Measurements from ENCODE around the gene C1QTNF3.

DNA sequence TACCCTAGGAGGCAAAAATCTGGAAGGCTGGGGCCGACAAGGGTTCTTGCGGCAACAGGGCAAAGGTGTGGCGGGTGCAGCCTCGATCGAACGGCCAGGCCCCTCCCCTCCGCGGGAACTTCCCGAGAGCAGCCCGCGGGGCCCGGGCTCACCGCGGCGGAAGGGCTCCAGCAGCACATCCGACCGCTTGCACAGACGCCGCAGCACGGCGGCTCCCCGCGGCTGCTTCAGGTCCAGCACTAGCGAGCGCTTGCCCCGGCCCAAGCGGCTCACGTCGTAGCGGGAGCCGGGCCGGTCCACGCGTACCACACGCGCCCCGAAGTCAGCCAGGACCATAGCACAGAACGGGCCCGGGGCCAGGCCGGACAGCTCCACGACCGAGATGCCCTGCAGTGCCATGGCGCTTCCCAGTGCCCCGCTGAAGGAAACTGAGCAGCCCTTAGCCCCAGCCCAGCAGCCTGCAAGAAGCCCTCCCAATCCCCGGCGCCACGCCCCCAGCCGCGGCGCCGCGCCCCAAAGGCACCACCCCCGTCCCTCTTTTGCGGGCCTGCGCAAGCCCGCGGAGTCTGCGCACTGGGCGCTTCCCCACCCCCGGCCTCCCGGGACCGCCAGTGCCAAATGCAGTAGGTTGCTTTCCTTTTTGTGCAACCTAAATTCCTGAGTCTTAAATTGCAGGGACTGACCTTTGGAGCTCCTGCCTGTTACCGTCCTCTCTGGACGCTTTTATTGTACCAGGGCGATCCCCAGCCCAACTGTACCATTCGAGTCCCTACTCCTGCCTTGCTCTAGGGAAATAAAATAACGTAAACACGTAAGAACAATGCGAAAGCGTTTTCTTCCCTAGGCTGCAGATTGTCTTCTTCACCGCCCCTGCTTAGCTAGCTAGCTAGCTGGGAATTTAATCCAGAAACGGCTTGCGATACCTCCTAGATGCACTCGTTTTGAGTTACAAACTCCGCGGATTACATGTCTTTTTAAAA lies 35.1 kb downstream of the C1QTNF3 start, which contains the start of gene AMACR:
- TF ChIP-seq, protein P1, sequence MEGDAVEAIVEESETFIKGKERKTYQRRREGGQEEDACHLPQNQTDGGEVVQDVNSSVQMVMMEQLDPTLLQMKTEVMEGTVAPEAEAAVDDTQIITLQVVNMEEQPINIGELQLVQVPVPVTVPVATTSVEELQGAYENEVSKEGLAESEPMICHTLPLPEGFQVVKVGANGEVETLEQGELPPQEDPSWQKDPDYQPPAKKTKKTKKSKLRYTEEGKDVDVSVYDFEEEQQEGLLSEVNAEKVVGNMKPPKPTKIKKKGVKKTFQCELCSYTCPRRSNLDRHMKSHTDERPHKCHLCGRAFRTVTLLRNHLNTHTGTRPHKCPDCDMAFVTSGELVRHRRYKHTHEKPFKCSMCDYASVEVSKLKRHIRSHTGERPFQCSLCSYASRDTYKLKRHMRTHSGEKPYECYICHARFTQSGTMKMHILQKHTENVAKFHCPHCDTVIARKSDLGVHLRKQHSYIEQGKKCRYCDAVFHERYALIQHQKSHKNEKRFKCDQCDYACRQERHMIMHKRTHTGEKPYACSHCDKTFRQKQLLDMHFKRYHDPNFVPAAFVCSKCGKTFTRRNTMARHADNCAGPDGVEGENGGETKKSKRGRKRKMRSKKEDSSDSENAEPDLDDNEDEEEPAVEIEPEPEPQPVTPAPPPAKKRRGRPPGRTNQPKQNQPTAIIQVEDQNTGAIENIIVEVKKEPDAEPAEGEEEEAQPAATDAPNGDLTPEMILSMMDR (IDR thresholded peaks at IDR 0.05): no peak
- TF ChIP-seq POLR2A (IDR thresholded peaks at IDR 0.05) (peak; percentile 78), EP300 (IDR thresholded peaks at IDR 0.05) (no peak), POLR2AphosphoS5 (IDR thresholded peaks at IDR 0.05) (peak; percentile 80 to 90 (median 88))
